ENCODE data around the gene GCHFR.

Gene GCHFR

DNA sequence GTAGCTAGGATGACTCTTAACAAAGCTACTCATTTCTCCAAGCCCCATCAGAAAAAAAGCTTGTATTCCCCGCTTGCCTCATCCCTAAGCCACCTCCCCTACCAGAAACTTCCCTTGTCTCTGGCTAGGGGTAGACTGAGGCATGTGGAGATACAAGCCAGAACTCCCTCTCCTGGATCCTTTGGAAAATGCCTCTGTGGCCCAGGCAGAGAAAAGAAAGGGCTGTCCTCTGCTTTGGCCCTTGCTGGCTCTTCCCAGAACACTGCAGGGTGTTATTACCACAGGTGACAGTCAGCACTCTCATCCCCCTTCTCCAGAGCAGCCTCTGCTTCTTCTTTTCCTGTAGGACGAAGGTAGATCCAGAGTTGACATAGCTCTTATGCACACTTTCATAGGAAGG lies 24.0 kb upstream of the GCHFR start:
- no peak overlapping the region for H3K4me3 ChIP-seq (replicated peaks; ENCODE audit: low read depth, low read length)
- TF ChIP-seq, protein P1, sequence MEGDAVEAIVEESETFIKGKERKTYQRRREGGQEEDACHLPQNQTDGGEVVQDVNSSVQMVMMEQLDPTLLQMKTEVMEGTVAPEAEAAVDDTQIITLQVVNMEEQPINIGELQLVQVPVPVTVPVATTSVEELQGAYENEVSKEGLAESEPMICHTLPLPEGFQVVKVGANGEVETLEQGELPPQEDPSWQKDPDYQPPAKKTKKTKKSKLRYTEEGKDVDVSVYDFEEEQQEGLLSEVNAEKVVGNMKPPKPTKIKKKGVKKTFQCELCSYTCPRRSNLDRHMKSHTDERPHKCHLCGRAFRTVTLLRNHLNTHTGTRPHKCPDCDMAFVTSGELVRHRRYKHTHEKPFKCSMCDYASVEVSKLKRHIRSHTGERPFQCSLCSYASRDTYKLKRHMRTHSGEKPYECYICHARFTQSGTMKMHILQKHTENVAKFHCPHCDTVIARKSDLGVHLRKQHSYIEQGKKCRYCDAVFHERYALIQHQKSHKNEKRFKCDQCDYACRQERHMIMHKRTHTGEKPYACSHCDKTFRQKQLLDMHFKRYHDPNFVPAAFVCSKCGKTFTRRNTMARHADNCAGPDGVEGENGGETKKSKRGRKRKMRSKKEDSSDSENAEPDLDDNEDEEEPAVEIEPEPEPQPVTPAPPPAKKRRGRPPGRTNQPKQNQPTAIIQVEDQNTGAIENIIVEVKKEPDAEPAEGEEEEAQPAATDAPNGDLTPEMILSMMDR (IDR thresholded peaks at IDR 0.05; ENCODE audit: insufficient read depth, low read length, poor library complexity, severe bottlenecking), result no peak
- no peak for DNase-seq (ENCODE audit: extremely low read depth, insufficient read length)
- no peaks in the 10 kb centered on the region for H3K27me3 ChIP-seq (replicated peaks; ENCODE audit: control insufficient read depth, insufficient read depth, low read length)
- H3K36me3 ChIP-seq (ENCODE audit: control insufficient read depth, insufficient read depth, low read length), result peaks cover 15% of the 10 kb centered on the region

GRCh38 chr15:40743485-40743901 lies 20.4 kb upstream of the GCHFR start:
- H3K27me3 ChIP-seq (replicated peaks; ENCODE audit: control insufficient read depth, insufficient read depth, low read length), result no peaks in the 10 kb centered on the region
- TF ChIP-seq, protein P1 (IDR thresholded peaks at IDR 0.05; ENCODE audit: insufficient read depth, low read length, poor library complexity, severe bottlenecking), result no peak
- no peak overlapping the region for H3K4me3 ChIP-seq (replicated peaks; ENCODE audit: low read depth, low read length)
- H3K36me3 ChIP-seq (ENCODE audit: control insufficient read depth, insufficient read depth, low read length), result peaks cover 15% of the 10 kb centered on the region
- DNase-seq (ENCODE audit: extremely low read depth, insufficient read length), result no peak

- TF ChIP-seq, protein P1 (IDR thresholded peaks at IDR 0.05; ENCODE audit: insufficient read depth, low read length, poor library complexity, severe bottlenecking), result no peak
- H3K4me3 ChIP-seq (replicated peaks; ENCODE audit: low read depth, low read length), result no peak overlapping the region
- no peaks in the 10 kb centered on the region for H3K27me3 ChIP-seq (replicated peaks; ENCODE audit: control insufficient read depth, insufficient read depth, low read length)
- H3K36me3 ChIP-seq (ENCODE audit: control insufficient read depth, insufficient read depth, low read length), result peaks cover 15% of the 10 kb centered on the region
- DNase-seq (ENCODE audit: extremely low read depth, insufficient read length), result no peak
Measured at GRCh38 chr15:40743921-40744814, 19.7 kb upstream of the GCHFR start.

GRCh38 chr15:40744815-40745152 lies 19.1 kb upstream of the GCHFR start:
- H3K36me3 ChIP-seq (ENCODE audit: control insufficient read depth, insufficient read depth, low read length), result peaks cover 17% of the 10 kb centered on the region
- TF ChIP-seq, protein P1 (IDR thresholded peaks at IDR 0.05; ENCODE audit: insufficient read depth, low read length, poor library complexity, severe bottlenecking), result no peak
- no peak for DNase-seq (ENCODE audit: extremely low read depth, insufficient read length)
- H3K27me3 ChIP-seq (replicated peaks; ENCODE audit: control insufficient read depth, insufficient read depth, low read length), result no peaks in the 10 kb centered on the region
- H3K4me3 ChIP-seq (replicated peaks; ENCODE audit: low read depth, low read length), result no peak overlapping the region

DNA sequence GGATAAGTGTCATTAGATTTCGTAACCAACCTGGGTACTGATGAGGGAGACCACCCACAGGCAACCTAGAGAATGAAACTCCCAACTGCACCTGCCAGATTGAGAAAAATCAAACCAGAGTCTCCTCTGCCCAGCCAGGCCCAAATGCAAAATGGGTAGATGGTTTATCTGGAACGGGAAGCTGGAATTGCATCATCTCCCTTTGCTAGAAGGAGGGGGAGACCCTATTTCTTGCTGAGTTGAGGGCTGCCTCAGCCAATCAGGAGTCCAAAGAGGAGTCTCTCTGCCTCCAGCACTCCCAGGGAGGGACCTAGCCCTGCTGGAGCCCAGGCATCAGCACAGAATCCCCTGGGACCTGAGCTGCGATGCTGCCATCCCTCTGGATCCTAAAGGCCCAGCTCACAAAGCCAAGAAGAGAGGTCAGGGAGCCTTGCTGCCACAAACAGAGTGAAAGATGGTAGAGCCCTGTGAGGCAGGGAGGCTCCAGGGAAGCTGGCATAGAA lies 16.9 kb upstream of the GCHFR start:
- TF ChIP-seq, protein P1 (IDR thresholded peaks at IDR 0.05; ENCODE audit: insufficient read depth, low read length, poor library complexity, severe bottlenecking), result no peak
- Histone ChIP-seq H3K27me3 (replicated peaks; ENCODE audit: control insufficient read depth, insufficient read depth, low read length) (no peaks in the 10 kb centered on the region), H3K36me3 (ENCODE audit: control insufficient read depth, insufficient read depth, low read length) (peaks cover 25% of the 10 kb centered on the region), H3K4me3 (replicated peaks; ENCODE audit: low read depth, low read length) (no peak overlapping the region)
- no peak for DNase-seq (ENCODE audit: extremely low read depth, insufficient read length)
